GM18526 (cell line): ENCODE data around the gene VWA7.

Experiments used
- POLR2A ChIP-seq: IDR thresholded peaks from 3 replicates; pipeline ENCODE4 v1.6.1; 2011; ENCODE audit not compliant: insufficient read length; ENCODE audit errors: extremely low read depth

VWA7 gene

DNA sequence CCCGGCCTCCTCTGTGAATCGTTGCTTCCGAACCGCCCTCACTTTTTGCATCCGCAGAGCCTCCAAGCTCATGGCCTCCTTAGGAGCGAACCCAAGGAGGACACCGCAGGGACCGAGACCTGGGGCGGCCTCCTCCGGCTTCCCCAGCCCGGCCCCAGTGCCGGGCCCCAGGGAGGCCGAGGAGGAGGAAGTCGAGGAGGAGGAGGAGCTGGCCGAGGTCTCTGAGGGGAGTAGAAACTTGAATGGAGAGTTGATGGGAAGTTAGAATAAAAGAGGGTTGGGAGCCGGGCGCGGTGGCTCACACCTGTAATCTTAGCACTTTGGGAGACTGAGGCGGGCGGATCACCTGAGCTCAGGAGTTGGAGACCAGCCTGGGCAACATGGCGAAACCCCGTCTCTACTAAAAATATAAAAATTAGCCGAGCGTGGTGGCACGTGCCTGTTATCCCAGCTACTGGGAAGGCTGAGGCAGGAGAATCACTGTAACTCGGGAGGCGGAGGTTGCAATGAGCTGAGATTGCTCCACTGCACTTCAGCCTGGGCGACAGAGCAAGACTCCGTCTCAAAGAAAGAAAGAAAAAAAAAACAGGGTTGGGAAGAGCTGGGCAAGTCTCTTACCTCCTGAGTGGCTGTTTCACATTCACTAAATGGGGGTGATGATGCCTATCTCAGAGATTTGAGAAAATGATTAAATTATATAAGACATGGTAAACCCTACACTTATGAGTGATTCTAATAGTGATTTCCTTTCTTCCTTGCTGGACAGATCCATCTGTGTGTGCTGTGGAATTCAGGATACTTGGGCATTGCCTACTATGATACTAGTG is 36.5 kb downstream of the VWA7 start:
- no peak for TF ChIP-seq POLR2A

GRCh38 chr6:31739639-31740396 is 37.3 kb downstream of the VWA7 start, which contains the start of gene MSH5:
Gene MSH5, plus strand, starts transcription at chr6:31740005. Its CDS starts 462 bp downstream, at chr6:31740467.
- TF ChIP-seq POLR2A: peak; percentile 54

- TF ChIP-seq POLR2A: peak; percentile 47
Measured at GRCh38 chr6:31737991-31738979, 38.8 kb downstream of the VWA7 start.

- no peak for TF ChIP-seq POLR2A
Measured at GRCh38 chr6:31737315-31737990, 39.7 kb downstream of the VWA7 start.

GRCh38 chr6:31736768-31737314 is 40.3 kb downstream of the VWA7 start:
- TF ChIP-seq POLR2A: no peak

GRCh38 chr6:31736021-31736767 is 40.9 kb downstream of the VWA7 start, which contains the start of gene CLIC1:
Gene CLIC1, minus strand, starts transcription at chr6:31736530. Its CDS starts 230 bp downstream, at chr6:31736300.
- TF ChIP-seq POLR2A: peak; percentile 88

- TF ChIP-seq POLR2A: peak; percentile 34
Measured at GRCh38 chr6:31734821-31735406, 42.2 kb downstream of the VWA7 start.

DNA sequence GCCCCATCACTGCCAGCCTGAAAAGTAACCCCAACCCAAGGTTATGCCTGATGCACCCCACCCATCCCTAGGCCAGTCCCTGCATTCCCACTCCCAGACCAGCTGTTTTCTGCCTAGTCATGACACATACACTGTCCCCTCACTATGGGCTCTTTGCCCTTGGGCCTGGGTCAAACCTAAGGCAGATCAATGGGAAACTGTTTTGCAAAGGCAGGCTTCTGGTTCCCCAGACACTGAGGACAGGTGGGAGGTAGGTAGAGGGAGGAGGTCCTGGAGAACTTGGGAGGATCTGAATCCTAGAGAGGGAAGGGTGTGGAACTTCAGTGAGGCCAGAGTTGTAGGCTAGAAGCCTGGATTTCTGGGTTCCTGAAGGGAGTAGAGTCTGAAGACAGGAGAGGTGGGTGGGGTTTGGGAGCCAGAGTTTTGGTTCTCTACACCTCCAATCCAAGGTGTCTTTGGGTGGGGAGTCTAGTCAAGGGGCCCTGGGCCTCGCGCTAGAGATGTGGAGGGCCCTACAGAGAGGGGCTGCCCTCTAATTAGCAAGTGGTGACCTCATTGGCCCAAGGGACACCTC is 42.8 kb downstream of the VWA7 start:
- no peak for TF ChIP-seq POLR2A

- no peak for TF ChIP-seq POLR2A
Measured at GRCh38 chr6:31733734-31734133, 43.4 kb downstream of the VWA7 start.

GRCh38 chr6:31732029-31732428 is 45.1 kb downstream of the VWA7 start:
- no peak for TF ChIP-seq POLR2A

DNA sequence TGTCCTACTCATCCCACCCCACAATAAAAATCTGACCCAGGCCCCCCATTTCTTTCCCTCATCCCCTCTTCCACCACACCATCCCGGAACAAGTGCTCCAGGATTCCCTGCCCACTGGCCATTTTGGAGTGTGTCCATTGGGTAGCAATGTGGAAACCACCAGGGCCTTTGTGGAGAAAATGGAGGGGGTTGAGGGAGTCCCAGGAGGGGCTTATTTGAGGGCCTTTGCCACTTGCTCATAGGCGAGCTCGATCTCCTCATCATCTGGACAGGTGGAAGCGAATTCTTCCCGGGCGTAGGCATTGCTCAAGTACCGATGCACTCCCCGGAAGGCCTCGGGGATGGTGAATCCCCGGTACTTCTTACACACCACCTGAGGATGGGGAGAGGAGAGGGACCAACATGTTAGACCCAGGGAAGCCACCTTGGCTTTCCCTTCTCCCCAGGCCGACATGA is 46.5 kb downstream of the VWA7 start:
- no peak for TF ChIP-seq POLR2A

DNA sequence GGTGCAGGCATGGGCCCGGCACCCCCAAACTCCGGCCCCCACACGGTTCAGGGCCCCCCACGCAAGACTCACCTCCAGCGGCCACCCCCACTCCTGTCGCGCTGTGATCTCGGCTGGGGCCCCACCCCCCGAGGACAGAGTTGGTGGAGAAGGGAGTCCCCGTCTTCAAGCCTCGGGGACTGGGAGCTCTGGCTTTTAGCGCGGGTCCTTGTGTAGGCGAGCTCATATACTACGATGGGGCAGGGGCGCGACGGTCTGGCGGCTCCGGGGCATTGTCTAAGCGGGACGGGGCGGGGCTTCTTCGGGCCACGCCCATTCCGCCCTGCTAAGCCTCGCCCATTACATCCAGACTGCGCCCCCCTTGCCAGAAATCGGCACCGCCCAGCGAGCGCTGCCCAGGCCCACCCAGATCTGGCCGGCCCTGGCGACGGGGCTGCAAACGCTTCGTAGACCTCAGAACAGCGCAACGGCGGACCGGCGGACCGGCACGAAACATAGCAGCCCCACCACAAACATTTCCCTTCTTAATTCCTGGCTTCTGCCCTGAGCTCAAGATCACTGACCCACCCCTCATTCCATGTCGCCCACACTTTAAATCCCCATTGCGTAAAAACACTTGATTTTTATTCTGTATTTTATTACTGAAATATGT is 47.0 kb downstream of the VWA7 start:
- peak; percentile 53 for TF ChIP-seq POLR2A
